ENCODE results near the gene P2RX4. TPM values are rescaled to one million over a fixed set of nuclear protein-coding genes. Genes with fewer than 3 reads are reported as not detected.

The P2RX4 gene
- total RNA-seq, 1 donor from 2014 or later: 4.7 TPM

- no peak for DNase-seq (ENCODE audit: missing footprints)
Measured at GRCh38 chr12:121233628-121234020, 23.7 kb downstream of the P2RX4 start.

DNA sequence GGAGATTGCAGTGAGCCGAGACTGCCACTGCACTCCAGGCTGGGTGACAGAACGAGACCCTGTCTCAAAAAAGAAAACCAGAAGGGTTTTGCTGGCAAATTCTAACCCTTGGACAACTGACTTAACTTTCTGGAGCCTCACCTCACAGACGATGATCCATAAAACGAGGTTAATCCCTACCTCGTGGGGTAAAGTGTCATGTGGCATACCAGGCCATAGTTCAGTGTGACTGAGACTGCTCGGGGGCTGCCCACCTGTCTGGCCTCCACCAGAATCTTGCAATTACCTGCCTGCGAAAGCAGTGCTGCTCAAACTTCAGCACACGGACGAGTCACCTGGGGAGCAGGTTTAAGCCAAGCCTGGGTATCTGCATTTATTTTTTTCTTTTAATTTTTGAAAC lies 26.8 kb downstream of the P2RX4 start:
- DNase-seq (ENCODE audit: missing footprints) (no peak), ATAC-seq (no peak)
- intact Hi-C loops (cut with DNase I): no loop called here

More at GRCh38 chr12:121233628-121234020, 23.7 kb downstream of the P2RX4 start:
- ATAC-seq: peak; percentile 26
- intact Hi-C loops (cut with DNase I): no loop called here

DNA sequence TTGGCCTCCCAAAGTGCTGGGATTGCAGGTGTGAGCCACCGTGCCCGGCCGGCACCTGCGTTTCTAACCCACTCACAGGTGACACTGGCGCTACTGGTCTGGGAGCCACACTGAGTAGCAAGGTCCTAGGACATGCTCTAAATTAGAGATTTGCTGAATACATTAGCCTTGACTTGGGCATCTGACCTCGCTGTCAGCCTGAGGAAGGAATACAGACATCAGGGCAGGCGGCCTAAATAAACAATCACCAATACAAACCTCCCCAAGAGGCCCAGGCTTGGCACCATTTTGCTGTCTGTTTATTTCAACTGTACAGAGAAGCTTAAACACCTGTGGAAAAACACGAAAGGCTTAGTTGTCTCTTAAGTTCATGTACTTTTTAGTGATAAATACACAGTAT lies 27.5 kb downstream of the P2RX4 start:
- DNase-seq (ENCODE audit: missing footprints) (no peak), ATAC-seq (no peak)
- intact Hi-C loops (cut with DNase I): no loop called here

DNA sequence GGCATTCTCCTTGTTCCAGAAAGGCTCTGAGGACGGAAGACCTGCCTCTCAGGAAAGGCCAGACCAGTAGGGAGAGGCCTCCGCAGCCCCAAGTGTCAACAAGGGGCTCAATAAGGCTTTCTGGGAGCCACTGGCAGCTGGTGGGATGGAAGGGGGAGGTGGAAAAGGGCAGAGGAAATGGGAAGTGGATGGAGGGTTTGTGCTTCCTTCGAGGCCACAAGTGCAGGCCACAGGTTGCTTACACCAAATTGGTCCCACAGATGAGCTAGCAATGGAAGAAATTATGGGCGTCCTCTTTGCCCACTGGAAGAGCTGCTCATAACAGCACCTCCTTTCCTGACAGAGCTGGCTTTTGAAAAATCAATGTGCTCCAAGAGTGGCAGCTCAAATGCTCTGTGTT lies 28.2 kb downstream of the P2RX4 start:
- ATAC-seq (no peak), DNase-seq (ENCODE audit: missing footprints) (no peak)
- intact Hi-C loops (cut with DNase I): no loop called here

- ATAC-seq (no peak), DNase-seq (ENCODE audit: missing footprints) (no peak)
- intact Hi-C loops (cut with DNase I): no loop called here
Measured at GRCh38 chr12:121238604-121239350, 28.8 kb downstream of the P2RX4 start.

DNA sequence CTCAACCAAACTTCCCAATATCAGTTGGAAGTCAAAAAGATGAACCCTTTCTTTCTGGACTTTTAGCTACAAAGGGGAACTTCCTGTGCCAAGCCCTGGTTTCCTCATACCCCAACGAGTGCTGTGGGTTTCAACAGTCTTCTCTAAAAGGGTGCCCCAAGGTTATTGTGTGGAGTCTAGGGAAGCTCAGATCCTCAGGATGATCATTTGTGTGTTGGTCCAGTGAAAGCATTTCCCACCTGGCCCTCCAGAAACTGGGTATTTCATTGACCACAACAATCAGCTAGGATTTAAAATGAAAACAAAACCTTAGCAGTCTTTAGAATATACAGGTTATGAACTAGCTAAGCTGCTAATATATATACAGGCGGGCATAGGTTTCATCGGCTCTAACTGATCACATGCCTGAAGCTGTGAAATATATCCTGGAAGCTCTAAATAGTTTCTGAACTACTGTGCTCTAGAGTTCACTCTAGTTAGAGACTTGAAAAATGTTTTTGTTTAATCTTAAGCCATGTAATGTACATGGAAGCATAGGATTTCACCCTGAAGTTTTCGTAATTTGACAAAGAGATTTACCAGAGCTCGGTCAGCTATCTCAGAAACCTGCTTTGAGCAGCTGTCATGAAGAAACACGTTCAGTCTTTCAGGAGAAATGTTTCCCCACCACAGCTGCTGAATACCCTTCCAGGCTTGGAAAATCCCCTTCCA lies 29.6 kb downstream of the P2RX4 start:
- no peak for DNase-seq (ENCODE audit: missing footprints)
- ATAC-seq: no peak
- intact Hi-C loops (cut with DNase I): no loop called here

DNA sequence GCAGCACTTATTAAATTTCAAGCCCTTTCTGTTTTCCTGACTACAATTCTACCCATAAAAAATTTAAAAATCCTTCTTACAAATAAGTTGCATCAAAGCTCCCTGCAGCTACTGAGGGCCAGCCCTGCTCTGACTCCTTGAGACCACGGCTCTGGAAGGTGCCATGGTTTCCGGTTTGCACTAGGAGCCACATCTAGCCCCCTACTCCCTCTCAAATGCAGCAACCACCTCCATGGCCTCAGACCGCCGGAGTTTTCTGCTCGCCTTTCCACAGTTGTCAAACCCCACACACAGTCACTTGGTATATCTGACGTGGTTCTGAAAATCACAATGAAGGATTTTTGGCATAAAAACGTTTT lies 30.1 kb downstream of the P2RX4 start:
- DNase-seq (ENCODE audit: missing footprints) (no peak), ATAC-seq (no peak)
- intact Hi-C loops (cut with DNase I): no loop called here

GRCh38 chr12:121240484-121241101 lies 30.7 kb downstream of the P2RX4 start:
- ATAC-seq: peak; percentile 81
- DNase-seq (ENCODE audit: missing footprints): peak; percentile 87
- intact Hi-C loops (cut with DNase I): no loop called here

- no peak for DNase-seq (ENCODE audit: missing footprints)
- no peak for ATAC-seq
- intact Hi-C loops (cut with DNase I): no loop called here
Measured at GRCh38 chr12:121241156-121241970, 31.4 kb downstream of the P2RX4 start.

DNA sequence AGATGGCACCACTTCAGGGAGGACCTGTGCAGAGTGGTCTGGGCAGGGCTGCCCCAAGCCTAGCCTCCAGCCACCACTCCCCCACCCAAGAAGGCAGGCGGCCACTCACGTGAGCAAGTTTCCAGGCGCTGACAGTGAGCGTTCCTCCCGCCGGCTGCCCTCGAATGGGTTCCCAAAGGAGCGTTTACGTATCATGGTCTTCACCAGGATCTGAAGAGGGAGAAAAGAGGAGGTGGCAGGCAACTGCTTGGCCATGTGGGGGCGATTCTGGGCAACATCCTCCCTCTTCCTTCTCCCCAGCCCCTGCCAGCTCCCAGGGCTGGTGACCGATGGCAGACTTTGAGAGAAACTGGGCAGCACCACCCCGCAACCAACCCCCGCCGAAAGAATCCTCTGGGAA lies 35.1 kb downstream of the P2RX4 start:
- ATAC-seq: no peak
- no peak for DNase-seq (ENCODE audit: missing footprints)
- intact Hi-C loops (cut with DNase I): no loop called here

DNA sequence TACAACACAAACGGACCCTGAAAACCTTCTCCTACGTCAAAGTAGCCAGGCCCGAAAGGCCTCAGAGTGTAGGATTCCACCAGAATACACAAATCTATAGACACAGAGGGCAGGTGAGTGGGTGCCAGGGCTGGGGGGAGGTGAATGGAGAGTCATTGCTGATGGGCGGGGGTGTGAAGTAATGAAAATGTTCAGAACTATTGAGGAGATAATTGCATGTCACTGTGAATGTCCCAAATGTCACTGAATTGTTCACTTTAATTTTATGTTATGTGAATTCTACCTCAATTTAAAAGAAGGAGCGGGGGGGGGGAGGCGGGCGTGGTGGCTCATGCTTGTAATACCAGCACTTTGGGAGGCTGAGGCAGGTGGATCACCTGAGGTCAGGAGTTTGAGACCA lies 36.0 kb downstream of the P2RX4 start:
- DNase-seq (ENCODE audit: missing footprints) (no peak), ATAC-seq (no peak)
- intact Hi-C loops (cut with DNase I): no loop called here

DNA sequence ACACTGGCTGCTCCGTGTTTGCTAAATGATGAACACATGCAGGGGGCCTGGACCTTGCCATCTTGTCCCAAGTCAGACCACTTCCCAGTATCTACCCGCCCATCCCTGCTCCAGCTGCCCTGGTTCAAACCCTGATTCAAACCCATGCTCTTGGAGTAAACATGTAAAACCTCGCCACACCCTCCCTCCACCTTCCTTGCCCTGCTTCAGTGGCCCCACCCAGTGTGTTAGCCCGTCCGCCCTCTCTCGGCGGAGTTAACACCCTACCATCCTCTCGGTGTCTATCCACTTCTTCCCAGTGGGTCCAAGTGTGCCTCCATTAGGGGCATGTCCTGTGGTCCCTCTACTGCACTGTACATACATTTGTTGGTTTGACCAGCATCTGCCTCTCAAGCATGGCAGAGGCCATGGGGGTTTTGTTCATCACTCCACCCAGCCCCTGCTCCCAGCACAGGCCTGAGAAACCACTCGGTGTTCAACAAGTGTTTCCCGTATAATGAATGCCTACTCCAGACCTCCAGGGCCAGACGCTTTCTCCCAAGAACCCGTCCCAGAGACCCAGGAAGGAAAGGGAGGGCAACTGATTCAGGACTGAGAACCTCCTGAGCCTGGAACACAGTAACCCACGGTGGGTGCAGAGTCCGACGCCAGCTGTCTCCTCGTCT lies 37.1 kb downstream of the P2RX4 start:
- intact Hi-C loops (cut with DNase I): no loop called here
- ATAC-seq: no peak
- DNase-seq (ENCODE audit: missing footprints): no peak

GRCh38 chr12:121248622-121249021 lies 38.7 kb downstream of the P2RX4 start:
- intact Hi-C loops (cut with DNase I): no loop called here

DNA sequence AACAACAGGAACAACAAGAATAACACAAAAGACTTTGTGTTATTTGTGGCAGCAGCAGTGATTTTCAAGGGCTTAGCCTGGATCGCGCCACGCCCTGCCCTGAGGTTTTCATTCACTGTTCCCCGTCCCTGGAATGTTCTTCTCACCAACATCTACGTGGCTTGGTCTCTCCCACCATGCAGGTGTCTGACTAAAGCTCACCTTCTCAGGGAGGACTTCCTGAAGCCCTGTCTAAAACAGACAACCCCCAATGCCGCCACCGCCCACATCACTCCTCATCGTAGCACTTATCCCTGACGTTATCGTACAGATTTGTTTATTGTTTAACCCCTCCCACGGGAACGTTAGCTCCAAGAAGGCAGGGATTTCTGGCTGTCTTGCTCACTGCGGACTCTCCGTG lies 40.4 kb downstream of the P2RX4 start:
- no peak for ATAC-seq
- no peak for DNase-seq (ENCODE audit: missing footprints)
- intact Hi-C loops (cut with DNase I): no loop called here

More at GRCh38 chr12:121248622-121249021, 38.7 kb downstream of the P2RX4 start:
- ATAC-seq: no peak
- DNase-seq (ENCODE audit: missing footprints): no peak

DNA sequence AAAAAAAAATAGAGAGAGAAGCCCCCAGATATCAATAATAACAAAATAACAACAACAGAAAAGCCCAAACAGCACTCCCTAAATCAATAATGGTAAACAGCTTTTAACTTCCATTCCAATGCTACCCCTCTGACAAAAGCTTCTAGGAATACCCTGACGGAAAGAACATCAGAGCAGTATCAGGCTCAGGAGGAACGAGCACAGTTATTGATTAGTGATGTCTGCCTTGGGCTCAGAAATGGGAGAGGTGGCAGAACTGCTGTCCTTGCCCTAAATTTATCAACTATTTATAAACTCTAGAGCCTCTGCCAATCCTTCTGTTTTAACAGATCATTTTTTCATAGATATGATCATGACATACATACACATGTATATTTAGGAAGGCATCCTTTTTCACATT lies 41.9 kb downstream of the P2RX4 start:
- intact Hi-C loops (cut with DNase I): no loop called here
- ATAC-seq (no peak), DNase-seq (ENCODE audit: missing footprints) (no peak)

GRCh38 chr12:121252712-121253345 lies 42.9 kb downstream of the P2RX4 start:
- DNase-seq (ENCODE audit: missing footprints) (peak; percentile 40), ATAC-seq (no peak)
- intact Hi-C loops (cut with DNase I): no loop called here

DNA sequence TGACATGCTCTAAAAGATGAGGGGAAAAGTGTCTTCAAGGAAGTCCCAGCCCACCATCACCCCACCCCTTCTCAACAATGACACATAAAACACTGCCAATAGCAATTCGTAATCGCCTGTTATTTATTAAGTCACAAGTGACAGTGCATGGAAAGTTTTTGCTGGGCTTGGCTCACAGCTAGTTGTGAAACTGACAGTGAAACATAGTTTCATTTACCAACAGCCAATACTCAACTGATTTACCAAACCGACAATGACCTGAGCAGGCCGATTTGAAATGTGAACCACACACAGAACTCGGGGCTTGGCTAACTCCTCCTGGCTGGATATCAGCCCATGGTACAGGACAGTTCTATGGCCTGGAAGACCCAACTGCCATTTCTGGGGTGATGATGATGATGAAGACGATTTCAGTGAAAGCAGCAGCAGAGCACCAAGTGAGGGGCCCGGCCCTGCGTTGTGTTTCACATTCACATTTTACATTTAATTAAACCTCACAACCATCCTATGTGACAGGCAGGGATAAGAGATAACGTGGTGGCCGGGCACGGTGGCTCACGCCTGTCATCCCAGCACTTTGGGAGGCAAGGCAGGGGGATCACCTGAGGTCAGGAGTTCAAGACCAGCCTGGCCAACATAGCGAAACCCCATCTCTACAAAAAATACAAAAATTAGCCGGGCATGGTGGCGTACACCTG lies 43.9 kb downstream of the P2RX4 start:
- DNase-seq (ENCODE audit: missing footprints): peak; percentile 48
- ATAC-seq: no peak
- intact Hi-C loops (cut with DNase I): no loop called here

DNA sequence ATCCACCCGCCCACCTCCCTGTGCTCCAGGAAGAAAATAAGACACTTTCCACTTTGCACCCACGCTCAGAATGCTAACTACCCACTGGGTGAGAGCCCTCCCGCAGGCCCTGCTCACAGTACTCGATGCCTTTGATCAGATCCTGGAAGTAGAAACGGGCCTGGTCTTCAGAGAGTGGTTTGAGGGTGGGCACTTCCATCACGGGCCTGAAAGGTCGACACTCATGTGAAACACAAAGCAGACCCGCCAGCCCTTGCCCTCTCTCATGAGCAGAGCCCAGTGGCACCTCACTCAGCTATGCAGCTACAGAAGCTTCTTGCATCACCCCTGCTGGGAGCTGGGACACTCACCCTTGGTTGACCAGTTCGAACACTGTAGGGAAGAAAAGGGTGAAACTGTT lies 45.5 kb downstream of the P2RX4 start:
- intact Hi-C loops (cut with DNase I): no loop called here
- no peak for ATAC-seq
- DNase-seq (ENCODE audit: missing footprints): peak; percentile 9

Measured in Right ventricle myocardium inferior (tissue), 1 donor.